HL-60 (cell line): Measurements from ENCODE around the gene C10orf105.

Experiments
- CTCF ChIP-seq: IDR thresholded peaks from one replicate; pipeline ENCODE4 v1.5.1; 2011; ENCODE audit warnings: low read length, control low read depth, inconsistent platforms; ENCODE audit not compliant: insufficient read depth
- POLR2AphosphoS5 ChIP-seq: IDR thresholded peaks from 2 replicates; pipeline ENCODE4 v1.6.1; 2012; ENCODE audit warnings: low read depth

DNA sequence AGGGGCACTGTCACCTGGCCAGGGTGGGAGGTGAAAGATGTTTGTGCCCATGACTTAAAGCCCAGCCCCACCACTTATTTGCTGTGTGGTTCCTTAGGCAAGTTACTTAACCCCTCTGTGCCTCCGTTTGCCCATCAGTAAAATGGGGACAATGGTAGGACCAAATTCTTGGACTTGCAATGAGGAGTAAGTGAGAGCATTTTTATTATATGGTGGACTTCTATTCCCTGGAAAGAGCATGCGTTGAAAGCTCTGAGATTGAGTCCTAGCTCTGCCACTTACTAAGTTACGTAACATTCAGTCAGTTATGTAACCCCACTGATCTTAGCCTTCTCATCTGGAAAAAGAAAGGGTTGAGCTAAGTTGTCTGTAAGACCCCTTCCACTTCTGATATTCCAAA is 35.0 kb upstream of the C10orf105 start:
- TF ChIP-seq CTCF, result no peak
- no peak for TF ChIP-seq POLR2AphosphoS5
